ENCODE measurements around the gene MVD. TPM values are rescaled to one million over a fixed set of nuclear protein-coding genes. Genes with fewer than 3 reads are reported as not detected.

The MVD gene
- total RNA-seq, 3 donors from 2014 or later (not counting 1 experiment from before 2014, with no cell fraction given) = 176 to 271 (median 185) TPM

GRCh38 chr16:88686062-88686438, 23.2 kb upstream of the MVD start:
- H3K36me3 Mint-ChIP-seq = no peaks in the 10 kb centered on the region
- peak in 1 of 2 donors; percentile 72 for DNase-seq
- ATAC-seq = peak; percentile 47 to 59 (median 49)

GRCh38 chr16:88685156-88686061, 22.5 kb upstream of the MVD start:
- Mint-ChIP-seq H3K27me3 (ENCODE audit: low read depth in 2 of 2) (no peaks in the 10 kb centered on the region), H3K4me1 (peaks cover 10 to 41% of the 10 kb centered on the region in 2 donors), H3K36me3 (no peaks in the 10 kb centered on the region), H3K27ac (peak overlapping the region; percentile 36 to 73), H3K4me3 (peak overlapping the region; percentile 84), H3K9me3 (no peaks in the 10 kb centered on the region)
- H3K27ac ChIP-seq (ENCODE audit: low read length) = peak overlapping the region; percentile 63
- DNase-seq = peak; percentile 65 to 72
- intact Hi-C loops (cut with micrococcal nuclease) = loop anchor here (1.0 to 5.0 kb wide), 4 partner anchors 15 to 65 kb away; partner anchors contain the start of gene IL17C
- H3K36me3 ChIP-seq (ENCODE audit: control insufficient read depth, insufficient read depth, low read length) = peaks cover 6% of the 10 kb centered on the region
- peak; percentile 24 to 44 (median 33) for ATAC-seq
- H3K9me3 ChIP-seq (ENCODE audit: control insufficient read depth, insufficient read depth, low read length) = no peaks in the 10 kb centered on the region
- H3K27me3 ChIP-seq (ENCODE audit: control insufficient read depth, insufficient read depth, low read length) = no peaks in the 10 kb centered on the region
- WGBS (ENCODE audit: insufficient coverage) = 6% methylated on average over 32 of the region's 33 CpGs
- H3K4me3 ChIP-seq (ENCODE audit: low read length) = peak overlapping the region; percentile 92
- peaks cover 55% of the 10 kb centered on the region for H3K4me1 ChIP-seq (ENCODE audit: control insufficient read depth, insufficient read depth, low read length)
- peak; percentile 77 for TF ChIP-seq CTCF (IDR thresholded peaks at IDR 0.05)

More at GRCh38 chr16:88686062-88686438, 23.2 kb upstream of the MVD start:
- Mint-ChIP-seq H3K9me3 (no peaks in the 10 kb centered on the region), H3K27me3 (ENCODE audit: low read depth in 2 of 2) (no peaks in the 10 kb centered on the region), H3K4me3 (peak overlapping the region; percentile 84), H3K4me1 (peaks cover 15 to 47% of the 10 kb centered on the region in 2 donors), H3K27ac (peak overlapping the region in 1 of 2 donors; percentile 73)
- WGBS (ENCODE audit: insufficient coverage) = under 1% methylated on average over 25 of the region's 25 CpGs
- H3K27ac ChIP-seq (ENCODE audit: low read length) = peak overlapping the region; percentile 63
- H3K4me3 ChIP-seq (ENCODE audit: low read length) = peak overlapping the region; percentile 92
- intact Hi-C loops (cut with micrococcal nuclease) = loop anchor here (1.0 to 5.0 kb wide), 3 partner anchors 15 to 66 kb away; partner anchors contain the start of gene IL17C
- no peaks in the 10 kb centered on the region for H3K27me3 ChIP-seq (ENCODE audit: control insufficient read depth, insufficient read depth, low read length)
- H3K9me3 ChIP-seq (ENCODE audit: control insufficient read depth, insufficient read depth, low read length) = no peaks in the 10 kb centered on the region
- H3K4me1 ChIP-seq (ENCODE audit: control insufficient read depth, insufficient read depth, low read length) = peaks cover 55% of the 10 kb centered on the region
- peaks cover 1% of the 10 kb centered on the region for H3K36me3 ChIP-seq (ENCODE audit: control insufficient read depth, insufficient read depth, low read length)
- TF ChIP-seq CTCF (IDR thresholded peaks at IDR 0.05) = no peak

GRCh38 chr16:88684569-88685155, 21.8 kb upstream of the MVD start:
- peaks cover 7 to 35% of the 10 kb centered on the region in 2 donors for H3K4me1 Mint-ChIP-seq

More at GRCh38 chr16:88684569-88685155, 21.8 kb upstream of the MVD start:
- 88% methylated on average over 15 of the region's 15 CpGs for WGBS (ENCODE audit: insufficient coverage)
- Mint-ChIP-seq H3K27me3 (ENCODE audit: low read depth in 2 of 2) (no peaks in the 10 kb centered on the region), H3K36me3 (no peaks in the 10 kb centered on the region), H3K27ac (peak overlapping the region; percentile 36 to 73), H3K9me3 (no peaks in the 10 kb centered on the region), H3K4me3 (peak overlapping the region; percentile 55)
- intact Hi-C loops (cut with micrococcal nuclease) = loop anchor here (2.0 to 5.0 kb wide), 2 partner anchors 32 to 47 kb away; partner anchors contain the start of gene IL17C
- Histone ChIP-seq H3K4me3 (ENCODE audit: low read length) (no peak overlapping the region), H3K36me3 (ENCODE audit: control insufficient read depth, insufficient read depth, low read length) (peaks cover 6% of the 10 kb centered on the region), H3K27ac (ENCODE audit: low read length) (no peak overlapping the region), H3K4me1 (ENCODE audit: control insufficient read depth, insufficient read depth, low read length) (peaks cover 50% of the 10 kb centered on the region), H3K9me3 (ENCODE audit: control insufficient read depth, insufficient read depth, low read length) (no peaks in the 10 kb centered on the region), H3K27me3 (ENCODE audit: control insufficient read depth, insufficient read depth, low read length) (no peaks in the 10 kb centered on the region)
- ATAC-seq = no peak
- DNase-seq = no peak
- TF ChIP-seq CTCF (IDR thresholded peaks at IDR 0.05) = no peak

All from natural killer cell (primary cell).